Measurements from ENCODE around the gene CD2. TPM values are rescaled to one million over a fixed set of nuclear protein-coding genes. Genes with fewer than 3 reads are reported as not detected.

CD2 gene
- total RNA-seq, 1 donor from 2014 or later: not detected

GRCh38 chr1:116777831-116778830, 23.9 kb downstream of the CD2 start:
- no peak overlapping the region for H3K4me3 Mint-ChIP-seq (ENCODE audit: unreplicated experiment)
- no peaks in the 10 kb centered on the region for H3K36me3 Mint-ChIP-seq (ENCODE audit: low read depth)
- no peak for TF ChIP-seq CTCF (IDR thresholded peaks at IDR 0.05)
- H3K27ac Mint-ChIP-seq (ENCODE audit: unreplicated experiment): peak overlapping the region; percentile 46
- no peak for DNase-seq (ENCODE audit: low spot score)
- H3K4me1 Mint-ChIP-seq (ENCODE audit: low read depth): peaks cover 17% of the 10 kb centered on the region
- no peaks in the 10 kb centered on the region for H3K27me3 Mint-ChIP-seq (ENCODE audit: low read depth)
- peaks cover 9% of the 10 kb centered on the region for H3K9me3 Mint-ChIP-seq (ENCODE audit: low read depth)

- no peaks in the 10 kb centered on the region for H3K27me3 Mint-ChIP-seq (ENCODE audit: low read depth)
- H3K36me3 Mint-ChIP-seq (ENCODE audit: low read depth): peaks cover 3% of the 10 kb centered on the region
- no peak for TF ChIP-seq CTCF (IDR thresholded peaks at IDR 0.05)
- DNase-seq (ENCODE audit: low spot score): no peak
- H3K9me3 Mint-ChIP-seq (ENCODE audit: low read depth): peaks cover 4% of the 10 kb centered on the region
- no peak overlapping the region for H3K4me3 Mint-ChIP-seq (ENCODE audit: unreplicated experiment)
- H3K4me1 Mint-ChIP-seq (ENCODE audit: low read depth): peaks cover 21% of the 10 kb centered on the region
- H3K27ac Mint-ChIP-seq (ENCODE audit: unreplicated experiment): no peak overlapping the region
Measured at GRCh38 chr1:116781034-116781433, 26.8 kb downstream of the CD2 start.

GRCh38 chr1:116785006-116785405, 30.8 kb downstream of the CD2 start:
- Mint-ChIP-seq H3K36me3 (ENCODE audit: low read depth) (peaks cover 14% of the 10 kb centered on the region), H3K4me3 (ENCODE audit: unreplicated experiment) (no peak overlapping the region), H3K9me3 (ENCODE audit: low read depth) (peaks cover 21% of the 10 kb centered on the region), H3K27ac (ENCODE audit: unreplicated experiment) (no peak overlapping the region), H3K4me1 (ENCODE audit: low read depth) (peaks cover 4% of the 10 kb centered on the region), H3K27me3 (ENCODE audit: low read depth) (peaks cover 11% of the 10 kb centered on the region)
- TF ChIP-seq CTCF (IDR thresholded peaks at IDR 0.05): no peak
- DNase-seq (ENCODE audit: low spot score): no peak

- no peak for TF ChIP-seq CTCF (IDR thresholded peaks at IDR 0.05)
- peaks cover 23% of the 10 kb centered on the region for H3K9me3 Mint-ChIP-seq (ENCODE audit: low read depth)
- peaks cover 12% of the 10 kb centered on the region for H3K27me3 Mint-ChIP-seq (ENCODE audit: low read depth)
- no peak overlapping the region for H3K27ac Mint-ChIP-seq (ENCODE audit: unreplicated experiment)
- no peak for DNase-seq (ENCODE audit: low spot score)
- no peak overlapping the region for H3K4me3 Mint-ChIP-seq (ENCODE audit: unreplicated experiment)
- H3K36me3 Mint-ChIP-seq (ENCODE audit: low read depth): peaks cover 14% of the 10 kb centered on the region
- H3K4me1 Mint-ChIP-seq (ENCODE audit: low read depth): peaks cover 4% of the 10 kb centered on the region
Measured at GRCh38 chr1:116786049-116786448, 31.8 kb downstream of the CD2 start.

- no peak overlapping the region for H3K4me3 Mint-ChIP-seq (ENCODE audit: unreplicated experiment)
- H3K36me3 Mint-ChIP-seq (ENCODE audit: low read depth): peaks cover 6% of the 10 kb centered on the region
- peaks cover 15% of the 10 kb centered on the region for H3K27me3 Mint-ChIP-seq (ENCODE audit: low read depth)
- H3K9me3 Mint-ChIP-seq (ENCODE audit: low read depth): peaks cover 12% of the 10 kb centered on the region
- no peaks in the 10 kb centered on the region for H3K4me1 Mint-ChIP-seq (ENCODE audit: low read depth)
- TF ChIP-seq CTCF (IDR thresholded peaks at IDR 0.05): no peak
- H3K27ac Mint-ChIP-seq (ENCODE audit: unreplicated experiment): no peak overlapping the region
- no peak for DNase-seq (ENCODE audit: low spot score)
Measured at GRCh38 chr1:116791727-116792126, 37.5 kb downstream of the CD2 start.
